ENCODE data around the gene PTRH2.

Gene PTRH2

DNA sequence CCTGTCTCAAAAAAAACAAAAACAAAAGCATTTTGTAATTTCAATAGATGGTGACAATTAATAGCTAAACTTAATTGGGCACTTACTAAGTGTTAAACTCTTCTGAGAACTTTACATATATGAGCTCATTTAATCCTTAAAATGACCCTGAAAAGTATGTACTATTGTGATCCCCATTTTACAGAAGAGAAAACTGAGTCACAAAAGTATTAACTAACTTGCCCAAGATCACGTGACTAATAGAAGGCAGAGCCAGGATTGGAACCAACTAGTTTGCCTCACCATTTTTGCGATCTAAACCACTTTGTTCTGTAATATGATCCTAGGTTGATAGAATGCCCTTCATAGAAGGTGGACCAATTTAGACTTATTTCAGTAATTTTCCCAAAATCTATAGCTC is 26.5 kb upstream of the PTRH2 start:
- no peak for TF ChIP-seq ZFX (IDR thresholded peaks at IDR 0.05; ENCODE audit: borderline replicate concordance)
- TF ChIP-seq, protein P1, sequence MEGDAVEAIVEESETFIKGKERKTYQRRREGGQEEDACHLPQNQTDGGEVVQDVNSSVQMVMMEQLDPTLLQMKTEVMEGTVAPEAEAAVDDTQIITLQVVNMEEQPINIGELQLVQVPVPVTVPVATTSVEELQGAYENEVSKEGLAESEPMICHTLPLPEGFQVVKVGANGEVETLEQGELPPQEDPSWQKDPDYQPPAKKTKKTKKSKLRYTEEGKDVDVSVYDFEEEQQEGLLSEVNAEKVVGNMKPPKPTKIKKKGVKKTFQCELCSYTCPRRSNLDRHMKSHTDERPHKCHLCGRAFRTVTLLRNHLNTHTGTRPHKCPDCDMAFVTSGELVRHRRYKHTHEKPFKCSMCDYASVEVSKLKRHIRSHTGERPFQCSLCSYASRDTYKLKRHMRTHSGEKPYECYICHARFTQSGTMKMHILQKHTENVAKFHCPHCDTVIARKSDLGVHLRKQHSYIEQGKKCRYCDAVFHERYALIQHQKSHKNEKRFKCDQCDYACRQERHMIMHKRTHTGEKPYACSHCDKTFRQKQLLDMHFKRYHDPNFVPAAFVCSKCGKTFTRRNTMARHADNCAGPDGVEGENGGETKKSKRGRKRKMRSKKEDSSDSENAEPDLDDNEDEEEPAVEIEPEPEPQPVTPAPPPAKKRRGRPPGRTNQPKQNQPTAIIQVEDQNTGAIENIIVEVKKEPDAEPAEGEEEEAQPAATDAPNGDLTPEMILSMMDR (IDR thresholded peaks at IDR 0.05): no peak
- no peak overlapping the region for H3K27ac ChIP-seq

DNA sequence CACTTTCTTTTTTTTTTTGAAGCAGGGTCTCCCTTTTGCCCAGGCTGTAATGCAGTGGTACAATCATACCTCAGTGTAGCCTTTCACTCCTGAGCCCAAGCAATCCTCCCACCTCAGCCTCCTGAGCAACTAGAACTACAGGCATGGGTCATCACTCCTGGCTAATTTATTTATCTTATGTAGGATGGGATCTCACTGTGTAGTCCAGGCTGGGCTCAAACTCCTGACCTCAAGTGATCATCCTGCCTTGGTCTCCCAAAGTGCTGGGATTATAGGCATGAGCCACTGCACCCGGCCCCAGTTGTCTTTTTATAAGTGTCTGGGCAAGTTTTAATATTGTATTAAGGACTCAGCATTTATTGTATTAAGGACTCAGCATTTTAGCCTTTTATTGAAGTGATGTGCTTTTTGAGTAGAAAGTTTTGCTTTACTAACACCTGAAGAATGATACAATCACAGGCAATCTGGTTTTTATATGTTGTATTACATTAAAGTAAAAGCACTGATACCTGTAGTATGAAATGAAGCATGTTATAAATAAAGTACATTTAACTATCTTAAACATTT is 23.1 kb upstream of the PTRH2 start:
- no peak overlapping the region for H3K27ac ChIP-seq
- TF ChIP-seq, protein P1 (IDR thresholded peaks at IDR 0.05): no peak
- no peak for TF ChIP-seq ZFX (IDR thresholded peaks at IDR 0.05; ENCODE audit: borderline replicate concordance)

DNA sequence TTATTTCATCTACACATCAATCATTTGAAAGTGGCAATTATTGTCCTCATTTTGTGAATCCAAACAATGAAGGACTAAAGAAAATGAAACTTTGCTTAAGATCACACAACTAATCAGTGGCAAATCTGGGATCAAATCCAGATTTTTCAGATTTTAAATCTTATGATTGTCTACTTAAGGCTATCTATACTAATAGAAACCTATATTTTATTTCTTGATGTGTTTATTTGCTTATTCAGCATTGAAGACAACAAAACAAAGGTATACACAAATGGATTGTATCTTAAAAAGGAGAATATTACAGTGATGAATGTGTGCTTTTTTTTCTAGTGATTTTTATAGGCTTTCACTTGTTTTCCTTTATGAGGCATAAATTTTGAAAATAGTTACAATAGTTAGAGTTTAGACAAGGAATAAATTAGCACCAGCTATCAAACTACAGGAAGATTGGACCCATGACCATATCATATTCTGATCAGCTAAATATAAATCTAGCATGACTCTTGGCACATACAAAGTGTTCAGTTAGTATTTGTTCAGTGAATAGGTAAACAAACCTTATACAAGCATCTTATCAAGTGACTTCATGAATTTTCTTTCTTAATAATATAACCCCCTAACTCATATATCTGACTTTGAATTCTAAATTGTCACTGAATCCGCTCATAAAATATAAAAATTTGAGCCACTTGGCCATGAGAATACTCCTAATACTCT is 20.7 kb upstream of the PTRH2 start:
- no peak overlapping the region for H3K27ac ChIP-seq
- no peak for TF ChIP-seq ZFX (IDR thresholded peaks at IDR 0.05; ENCODE audit: borderline replicate concordance)
- TF ChIP-seq, protein P1 (IDR thresholded peaks at IDR 0.05): no peak

DNA sequence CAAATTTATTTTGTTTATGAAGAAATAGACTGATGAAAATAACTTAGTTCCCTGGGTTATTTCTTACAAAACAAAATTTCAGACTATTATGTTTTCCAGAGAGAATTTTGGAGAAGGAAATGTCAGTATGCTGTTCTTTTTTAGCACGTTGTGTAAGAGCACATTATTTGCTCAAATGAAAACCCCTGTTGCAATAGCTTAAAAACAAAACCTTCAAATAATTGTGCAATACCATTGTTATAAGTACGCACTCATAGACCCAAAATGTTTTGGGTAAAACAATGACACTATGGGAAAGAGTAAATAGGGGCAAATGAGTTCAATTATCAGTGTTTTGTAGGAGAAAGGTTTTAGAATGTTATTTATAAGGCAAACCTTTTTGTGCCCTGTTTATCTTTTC is 18.5 kb upstream of the PTRH2 start:
- no peak overlapping the region for H3K27ac ChIP-seq
- TF ChIP-seq, protein P1 (IDR thresholded peaks at IDR 0.05): no peak
- no peak for TF ChIP-seq ZFX (IDR thresholded peaks at IDR 0.05; ENCODE audit: borderline replicate concordance)

DNA sequence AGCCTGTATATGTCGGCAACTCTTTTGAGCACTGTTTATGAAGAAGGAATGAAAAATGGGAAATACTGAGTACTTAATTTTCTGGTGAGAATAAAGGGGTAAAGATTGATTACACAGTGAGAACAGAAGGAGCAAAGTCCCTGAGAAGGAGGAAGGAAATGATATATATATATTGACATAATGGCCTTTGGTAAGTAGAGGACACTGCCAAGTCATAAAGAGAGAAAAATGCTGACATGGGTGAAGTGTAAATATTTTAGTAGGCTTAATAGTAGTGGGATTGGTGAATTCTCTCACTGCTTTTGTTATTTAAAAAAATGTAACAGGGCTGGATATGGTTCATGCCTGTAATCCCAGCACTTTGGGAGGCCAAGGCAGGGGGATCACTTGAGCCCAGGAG is 16.4 kb upstream of the PTRH2 start:
- H3K27ac ChIP-seq: no peak overlapping the region
- TF ChIP-seq, protein P1 (IDR thresholded peaks at IDR 0.05): no peak
- no peak for TF ChIP-seq ZFX (IDR thresholded peaks at IDR 0.05; ENCODE audit: borderline replicate concordance)

DNA sequence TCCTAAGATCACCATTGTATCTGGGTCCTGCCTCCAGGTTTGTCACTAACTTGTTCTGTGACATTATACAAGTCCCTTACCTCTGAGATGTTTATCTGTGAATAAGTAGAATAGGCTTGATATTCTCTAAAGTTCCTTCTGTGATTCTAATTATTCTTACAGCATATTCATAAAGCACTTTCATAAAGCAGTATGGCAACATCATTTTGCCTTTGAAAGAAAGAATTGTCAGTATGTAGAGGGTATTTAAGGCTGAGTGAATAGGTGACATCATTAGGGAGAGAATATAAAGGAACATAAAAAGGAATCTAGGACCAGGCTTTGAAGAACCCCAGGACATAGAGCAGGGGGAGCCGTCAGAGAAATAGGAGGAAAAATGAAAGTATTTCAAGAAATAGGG is 15.8 kb upstream of the PTRH2 start:
- TF ChIP-seq ZFX (IDR thresholded peaks at IDR 0.05; ENCODE audit: borderline replicate concordance): no peak
- TF ChIP-seq, protein P1 (IDR thresholded peaks at IDR 0.05): no peak
- H3K27ac ChIP-seq: no peak overlapping the region

DNA sequence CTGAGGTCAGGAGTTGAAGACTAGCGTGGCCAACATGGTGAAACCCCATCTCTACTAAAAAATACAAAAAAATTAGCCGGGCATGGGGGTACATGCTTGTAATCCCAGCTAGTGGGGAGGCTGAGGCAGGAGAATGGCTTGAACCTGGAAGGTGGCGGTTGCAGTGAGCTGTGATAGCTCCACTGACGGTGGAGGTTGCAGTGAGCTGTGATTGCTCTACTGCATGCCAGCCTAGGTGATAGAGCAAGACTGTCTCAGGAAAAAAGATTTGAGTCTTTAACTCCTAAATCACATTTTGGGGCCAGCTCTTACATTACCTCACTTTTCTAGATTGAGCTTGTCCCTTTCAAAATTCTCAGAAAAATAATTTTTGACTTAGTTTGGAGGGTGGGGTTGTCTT is 15.4 kb upstream of the PTRH2 start:
- TF ChIP-seq ZFX (IDR thresholded peaks at IDR 0.05; ENCODE audit: borderline replicate concordance): no peak
- TF ChIP-seq, protein P1 (IDR thresholded peaks at IDR 0.05): no peak
- H3K27ac ChIP-seq: no peak overlapping the region
